ENCODE data around the gene PDE9A. TPM values are rescaled to one million over a fixed set of nuclear protein-coding genes. Genes with fewer than 3 reads are reported as not detected.

Gene PDE9A
- total and polyA plus RNA-seq, 2 experiments from 2014 or later, result 26.5 to 31.1 TPM

DNA sequence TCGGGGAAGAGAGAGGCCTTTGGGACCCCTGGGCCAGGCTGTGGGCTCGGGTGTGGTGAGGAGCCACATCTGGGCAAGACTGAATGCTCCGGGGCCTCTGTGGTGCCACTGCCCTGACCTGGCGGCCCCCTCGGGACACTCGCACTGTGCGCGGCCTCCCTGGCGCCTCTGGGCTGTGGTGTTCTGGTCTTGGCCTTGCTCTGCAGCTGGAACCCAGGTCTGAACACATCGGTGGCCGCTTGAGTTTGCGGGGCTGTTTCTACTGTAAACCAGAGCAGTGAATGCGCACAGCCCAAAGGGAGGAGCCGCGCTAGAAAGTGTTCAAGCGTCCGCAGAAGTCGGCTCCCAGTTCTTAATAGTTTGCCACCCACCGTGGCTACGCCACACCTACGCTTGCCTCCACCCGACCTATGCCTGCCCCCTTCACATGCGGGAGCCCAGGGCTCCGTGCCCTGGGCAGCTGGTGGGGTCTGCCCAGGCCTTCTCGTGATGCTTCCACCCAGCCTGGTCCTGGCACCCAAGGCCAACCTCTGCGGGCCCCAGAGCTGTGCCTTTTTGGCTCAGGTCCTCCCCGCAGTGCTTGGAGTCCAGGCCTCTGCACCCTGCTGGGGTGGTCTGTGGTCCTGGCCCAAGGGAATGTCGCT lies 4.4 kb downstream of the PDE9A start:
- Histone ChIP-seq H3K36me3 (ENCODE audit: insufficient read depth) (no peaks in the 10 kb centered on the region), H3K4me1 (ENCODE audit: insufficient read depth) (peaks cover 25% of the 10 kb centered on the region), H3K9me2 (ENCODE audit: insufficient read depth) (no peaks in the 10 kb centered on the region), H2AFZ (no peak overlapping the region), H3F3A (replicated peaks; ENCODE audit: low read depth) (0 out of 2 replicates have a peak, but pooled peaks cover 13% of the 10 kb centered on the region), H3K79me2 (replicated peaks; ENCODE audit: insufficient read depth) (peaks cover 82% of the 10 kb centered on the region), H3K27ac (ENCODE audit: low read depth) (no peak overlapping the region), H3K27me3 (ENCODE audit: insufficient read depth) (no peaks in the 10 kb centered on the region), H3K4me2 (no peak overlapping the region), H3K4me3 (no peak overlapping the region), H4K20me1 (replicated peaks; ENCODE audit: insufficient read depth) (peaks cover 18% of the 10 kb centered on the region)
- Mint-ChIP-seq H3K9me3 (no peaks in the 10 kb centered on the region), H3K4me3 (no peak overlapping the region), H3K27ac (no peak overlapping the region), H3K27me3 (ENCODE audit: insufficient read depth, low read depth, poor library complexity) (peaks cover 20% of the 10 kb centered on the region), H3K4me1 (peaks cover 42% of the 10 kb centered on the region), H3K36me3 (ENCODE audit: low read depth) (peaks cover 18% of the 10 kb centered on the region; the same call in 1 of the 3 replicates)
- ATAC-seq, result no peak
- TF ChIP-seq STAT1 (IDR thresholded peaks at IDR 0.05; ENCODE audit: unreplicated experiment) (no peak), ZNF331 (CRISPR knock-in tag; IDR thresholded peaks at IDR 0.05; ENCODE audit: low read depth) (no peak), EZH2phosphoT487 (IDR thresholded peaks at IDR 0.05; ENCODE audit: unreplicated experiment) (no peak), ZNF114 (CRISPR knock-in tag; IDR thresholded peaks at IDR 0.05) (no peak), POLR2AphosphoS5 (IDR thresholded peaks at IDR 0.05; ENCODE audit: low read depth) (no peak), CREB1 (CRISPR knock-in tag; IDR thresholded peaks at IDR 0.05; ENCODE audit: low read depth) (no peak), NANOG (IDR thresholded peaks at IDR 0.05; ENCODE audit: borderline replicate concordance) (no peak), EZH2 (IDR thresholded peaks at IDR 0.05; ENCODE audit: low read depth, unreplicated experiment) (no peak), JUNB (IDR thresholded peaks at IDR 0.05; ENCODE audit: unreplicated experiment) (no peak)
- TF ChIP-seq, protein P1, sequence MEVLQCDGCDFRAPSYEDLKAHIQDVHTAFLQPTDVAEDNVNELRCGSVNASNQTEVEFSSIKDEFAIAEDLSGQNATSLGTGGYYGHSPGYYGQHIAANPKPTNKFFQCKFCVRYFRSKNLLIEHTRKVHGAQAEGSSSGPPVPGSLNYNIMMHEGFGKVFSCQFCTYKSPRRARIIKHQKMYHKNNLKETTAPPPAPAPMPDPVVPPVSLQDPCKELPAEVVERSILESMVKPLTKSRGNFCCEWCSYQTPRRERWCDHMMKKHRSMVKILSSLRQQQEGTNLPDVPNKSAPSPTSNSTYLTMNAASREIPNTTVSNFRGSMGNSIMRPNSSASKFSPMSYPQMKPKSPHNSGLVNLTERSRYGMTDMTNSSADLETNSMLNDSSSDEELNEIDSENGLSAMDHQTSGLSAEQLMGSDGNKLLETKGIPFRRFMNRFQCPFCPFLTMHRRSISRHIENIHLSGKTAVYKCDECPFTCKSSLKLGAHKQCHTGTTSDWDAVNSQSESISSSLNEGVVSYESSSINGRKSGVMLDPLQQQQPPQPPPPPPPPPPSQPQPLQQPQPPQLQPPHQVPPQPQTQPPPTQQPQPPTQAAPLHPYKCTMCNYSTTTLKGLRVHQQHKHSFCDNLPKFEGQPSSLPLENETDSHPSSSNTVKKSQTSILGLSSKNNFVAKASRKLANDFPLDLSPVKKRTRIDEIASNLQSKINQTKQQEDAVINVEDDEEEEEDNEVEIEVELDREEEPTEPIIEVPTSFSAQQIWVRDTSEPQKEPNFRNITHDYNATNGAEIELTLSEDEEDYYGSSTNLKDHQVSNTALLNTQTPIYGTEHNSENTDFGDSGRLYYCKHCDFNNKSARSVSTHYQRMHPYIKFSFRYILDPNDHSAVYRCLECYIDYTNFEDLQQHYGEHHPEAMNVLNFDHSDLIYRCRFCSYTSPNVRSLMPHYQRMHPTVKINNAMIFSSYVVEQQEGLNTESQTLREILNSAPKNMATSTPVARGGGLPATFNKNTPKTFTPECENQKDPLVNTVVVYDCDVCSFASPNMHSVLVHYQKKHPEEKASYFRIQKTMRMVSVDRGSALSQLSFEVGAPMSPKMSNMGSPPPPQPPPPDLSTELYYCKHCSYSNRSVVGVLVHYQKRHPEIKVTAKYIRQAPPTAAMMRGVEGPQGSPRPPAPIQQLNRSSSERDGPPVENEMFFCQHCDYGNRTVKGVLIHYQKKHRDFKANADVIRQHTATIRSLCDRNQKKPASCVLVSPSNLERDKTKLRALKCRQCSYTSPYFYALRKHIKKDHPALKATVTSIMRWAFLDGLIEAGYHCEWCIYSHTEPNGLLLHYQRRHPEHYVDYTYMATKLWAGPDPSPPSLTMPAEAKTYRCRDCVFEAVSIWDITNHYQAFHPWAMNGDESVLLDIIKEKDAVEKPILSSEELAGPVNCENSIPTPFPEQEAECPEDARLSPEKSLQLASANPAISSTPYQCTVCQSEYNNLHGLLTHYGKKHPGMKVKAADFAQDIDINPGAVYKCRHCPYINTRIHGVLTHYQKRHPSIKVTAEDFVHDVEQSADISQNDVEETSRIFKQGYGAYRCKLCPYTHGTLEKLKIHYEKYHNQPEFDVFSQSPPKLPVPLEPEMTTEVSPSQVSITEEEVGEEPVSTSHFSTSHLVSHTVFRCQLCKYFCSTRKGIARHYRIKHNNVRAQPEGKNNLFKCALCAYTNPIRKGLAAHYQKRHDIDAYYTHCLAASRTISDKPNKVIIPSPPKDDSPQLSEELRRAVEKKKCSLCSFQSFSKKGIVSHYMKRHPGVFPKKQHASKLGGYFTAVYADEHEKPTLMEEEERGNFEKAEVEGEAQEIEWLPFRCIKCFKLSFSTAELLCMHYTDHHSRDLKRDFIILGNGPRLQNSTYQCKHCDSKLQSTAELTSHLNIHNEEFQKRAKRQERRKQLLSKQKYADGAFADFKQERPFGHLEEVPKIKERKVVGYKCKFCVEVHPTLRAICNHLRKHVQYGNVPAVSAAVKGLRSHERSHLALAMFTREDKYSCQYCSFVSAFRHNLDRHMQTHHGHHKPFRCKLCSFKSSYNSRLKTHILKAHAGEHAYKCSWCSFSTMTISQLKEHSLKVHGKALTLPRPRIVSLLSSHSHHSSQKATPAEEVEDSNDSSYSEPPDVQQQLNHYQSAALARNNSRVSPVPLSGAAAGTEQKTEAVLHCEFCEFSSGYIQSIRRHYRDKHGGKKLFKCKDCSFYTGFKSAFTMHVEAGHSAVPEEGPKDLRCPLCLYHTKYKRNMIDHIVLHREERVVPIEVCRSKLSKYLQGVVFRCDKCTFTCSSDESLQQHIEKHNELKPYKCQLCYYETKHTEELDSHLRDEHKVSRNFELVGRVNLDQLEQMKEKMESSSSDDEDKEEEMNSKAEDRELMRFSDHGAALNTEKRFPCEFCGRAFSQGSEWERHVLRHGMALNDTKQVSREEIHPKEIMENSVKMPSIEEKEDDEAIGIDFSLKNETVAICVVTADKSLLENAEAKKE (CRISPR knock-in tag; IDR thresholded peaks at IDR 0.05), result no peak
- TF ChIP-seq, protein P2, sequence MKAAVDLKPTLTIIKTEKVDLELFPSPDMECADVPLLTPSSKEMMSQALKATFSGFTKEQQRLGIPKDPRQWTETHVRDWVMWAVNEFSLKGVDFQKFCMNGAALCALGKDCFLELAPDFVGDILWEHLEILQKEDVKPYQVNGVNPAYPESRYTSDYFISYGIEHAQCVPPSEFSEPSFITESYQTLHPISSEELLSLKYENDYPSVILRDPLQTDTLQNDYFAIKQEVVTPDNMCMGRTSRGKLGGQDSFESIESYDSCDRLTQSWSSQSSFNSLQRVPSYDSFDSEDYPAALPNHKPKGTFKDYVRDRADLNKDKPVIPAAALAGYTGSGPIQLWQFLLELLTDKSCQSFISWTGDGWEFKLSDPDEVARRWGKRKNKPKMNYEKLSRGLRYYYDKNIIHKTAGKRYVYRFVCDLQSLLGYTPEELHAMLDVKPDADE (IDR thresholded peaks at IDR 0.05), result no peak
- TF ChIP-seq, protein P3, sequence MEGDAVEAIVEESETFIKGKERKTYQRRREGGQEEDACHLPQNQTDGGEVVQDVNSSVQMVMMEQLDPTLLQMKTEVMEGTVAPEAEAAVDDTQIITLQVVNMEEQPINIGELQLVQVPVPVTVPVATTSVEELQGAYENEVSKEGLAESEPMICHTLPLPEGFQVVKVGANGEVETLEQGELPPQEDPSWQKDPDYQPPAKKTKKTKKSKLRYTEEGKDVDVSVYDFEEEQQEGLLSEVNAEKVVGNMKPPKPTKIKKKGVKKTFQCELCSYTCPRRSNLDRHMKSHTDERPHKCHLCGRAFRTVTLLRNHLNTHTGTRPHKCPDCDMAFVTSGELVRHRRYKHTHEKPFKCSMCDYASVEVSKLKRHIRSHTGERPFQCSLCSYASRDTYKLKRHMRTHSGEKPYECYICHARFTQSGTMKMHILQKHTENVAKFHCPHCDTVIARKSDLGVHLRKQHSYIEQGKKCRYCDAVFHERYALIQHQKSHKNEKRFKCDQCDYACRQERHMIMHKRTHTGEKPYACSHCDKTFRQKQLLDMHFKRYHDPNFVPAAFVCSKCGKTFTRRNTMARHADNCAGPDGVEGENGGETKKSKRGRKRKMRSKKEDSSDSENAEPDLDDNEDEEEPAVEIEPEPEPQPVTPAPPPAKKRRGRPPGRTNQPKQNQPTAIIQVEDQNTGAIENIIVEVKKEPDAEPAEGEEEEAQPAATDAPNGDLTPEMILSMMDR (conservative IDR thresholded peaks at IDR 0.05; ENCODE audit: low read depth in 2 of 2), result no peak
- TF ChIP-seq, protein P4, sequence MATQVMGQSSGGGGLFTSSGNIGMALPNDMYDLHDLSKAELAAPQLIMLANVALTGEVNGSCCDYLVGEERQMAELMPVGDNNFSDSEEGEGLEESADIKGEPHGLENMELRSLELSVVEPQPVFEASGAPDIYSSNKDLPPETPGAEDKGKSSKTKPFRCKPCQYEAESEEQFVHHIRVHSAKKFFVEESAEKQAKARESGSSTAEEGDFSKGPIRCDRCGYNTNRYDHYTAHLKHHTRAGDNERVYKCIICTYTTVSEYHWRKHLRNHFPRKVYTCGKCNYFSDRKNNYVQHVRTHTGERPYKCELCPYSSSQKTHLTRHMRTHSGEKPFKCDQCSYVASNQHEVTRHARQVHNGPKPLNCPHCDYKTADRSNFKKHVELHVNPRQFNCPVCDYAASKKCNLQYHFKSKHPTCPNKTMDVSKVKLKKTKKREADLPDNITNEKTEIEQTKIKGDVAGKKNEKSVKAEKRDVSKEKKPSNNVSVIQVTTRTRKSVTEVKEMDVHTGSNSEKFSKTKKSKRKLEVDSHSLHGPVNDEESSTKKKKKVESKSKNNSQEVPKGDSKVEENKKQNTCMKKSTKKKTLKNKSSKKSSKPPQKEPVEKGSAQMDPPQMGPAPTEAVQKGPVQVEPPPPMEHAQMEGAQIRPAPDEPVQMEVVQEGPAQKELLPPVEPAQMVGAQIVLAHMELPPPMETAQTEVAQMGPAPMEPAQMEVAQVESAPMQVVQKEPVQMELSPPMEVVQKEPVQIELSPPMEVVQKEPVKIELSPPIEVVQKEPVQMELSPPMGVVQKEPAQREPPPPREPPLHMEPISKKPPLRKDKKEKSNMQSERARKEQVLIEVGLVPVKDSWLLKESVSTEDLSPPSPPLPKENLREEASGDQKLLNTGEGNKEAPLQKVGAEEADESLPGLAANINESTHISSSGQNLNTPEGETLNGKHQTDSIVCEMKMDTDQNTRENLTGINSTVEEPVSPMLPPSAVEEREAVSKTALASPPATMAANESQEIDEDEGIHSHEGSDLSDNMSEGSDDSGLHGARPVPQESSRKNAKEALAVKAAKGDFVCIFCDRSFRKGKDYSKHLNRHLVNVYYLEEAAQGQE (IDR thresholded peaks at IDR 0.05; ENCODE audit: unreplicated experiment), result no peak
- DNase-seq (ENCODE audit: low spot score), result no peak
